ENCODE measurements around the gene ARF1.
A peak's percentile ranks its signal among the peaks of the same experiment; 100 is the strongest.

Gene ARF1

DNA sequence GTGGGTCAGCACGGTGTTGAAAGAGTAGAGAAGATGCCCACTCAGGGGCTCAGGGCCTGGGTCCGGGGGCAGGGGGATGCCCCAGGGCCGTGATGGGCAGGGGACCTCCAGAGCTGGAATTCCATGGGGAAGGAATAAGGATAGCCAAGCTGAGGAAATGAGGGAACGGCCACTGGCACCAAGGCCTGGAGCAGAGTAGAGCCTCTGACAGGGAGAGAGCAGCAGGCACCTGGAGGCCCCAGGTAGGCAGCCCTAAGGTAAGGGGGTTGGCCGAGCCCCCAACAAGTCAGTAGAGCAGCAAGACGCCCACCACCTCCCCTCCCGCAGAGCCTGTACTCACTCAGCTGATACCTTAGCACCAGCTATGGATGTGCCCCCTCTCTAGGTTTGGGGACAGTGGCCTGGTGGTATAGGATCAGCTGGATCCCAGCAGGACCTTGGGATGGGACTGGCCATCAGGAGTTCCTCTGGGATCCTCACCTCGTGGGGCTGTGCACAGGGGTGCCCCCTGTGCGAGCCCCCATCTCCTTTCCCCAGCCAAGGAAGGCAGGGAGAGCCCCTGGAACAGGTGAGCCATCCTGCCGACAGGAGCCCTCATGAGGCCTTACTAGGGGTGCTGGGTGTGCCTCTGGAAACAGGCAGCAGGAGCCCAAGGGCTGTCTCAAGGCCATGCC lies 21.0 kb upstream of the ARF1 start:
- Histone ChIP-seq H3K9me3 (ENCODE audit: control insufficient read depth, insufficient read depth, low read length) (no peaks in the 10 kb centered on the region), H3K4me1 (ENCODE audit: insufficient read depth, low read length) (no peaks in the 10 kb centered on the region), H3K9ac (ENCODE audit: low read depth, low read length) (peak overlapping the region; percentile 80; the same call in 1 of the 2 replicates), H3K36me3 (ENCODE audit: insufficient read depth, low read length) (no peaks in the 10 kb centered on the region)

DNA sequence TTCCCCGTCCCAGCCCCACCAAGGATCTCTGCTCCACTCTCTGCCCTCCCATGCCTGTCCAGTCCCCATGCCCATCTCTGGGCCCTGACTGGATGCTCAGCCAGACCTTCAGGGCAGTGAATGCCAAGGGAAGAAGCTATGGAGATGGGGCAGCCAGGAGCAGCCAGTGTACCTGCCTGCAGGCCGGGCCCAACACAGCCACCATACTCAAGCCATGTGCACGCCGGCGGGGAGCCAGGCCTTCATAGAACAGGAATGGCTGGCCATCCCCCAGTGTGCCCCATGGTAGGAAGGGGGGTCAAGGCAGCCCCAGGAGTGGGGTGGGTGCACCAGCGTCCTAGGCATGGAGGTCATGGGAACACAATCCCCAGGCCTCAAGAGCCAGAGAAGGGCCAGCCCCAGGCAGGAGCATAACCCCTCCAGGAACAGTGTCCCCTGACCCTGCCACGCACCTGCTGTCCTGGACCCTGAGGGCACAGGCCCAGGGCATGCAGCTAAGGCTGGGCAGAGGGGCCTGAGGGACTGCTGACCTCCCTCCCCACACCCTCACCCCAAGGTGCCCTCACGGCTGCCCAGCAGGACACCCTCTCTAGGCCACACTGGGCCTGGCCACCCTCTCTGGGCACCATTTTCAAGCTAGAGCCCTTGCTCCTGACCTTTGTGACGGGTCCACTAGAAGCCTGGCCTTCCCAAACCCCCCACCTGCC lies 20.3 kb upstream of the ARF1 start:
- H3K36me3 ChIP-seq (ENCODE audit: insufficient read depth, low read length): no peaks in the 10 kb centered on the region
- H3K9me3 ChIP-seq (ENCODE audit: control insufficient read depth, insufficient read depth, low read length): no peaks in the 10 kb centered on the region
- H3K9ac ChIP-seq (ENCODE audit: low read depth, low read length): no peak overlapping the region
- H3K4me1 ChIP-seq (ENCODE audit: insufficient read depth, low read length): no peaks in the 10 kb centered on the region

DNA sequence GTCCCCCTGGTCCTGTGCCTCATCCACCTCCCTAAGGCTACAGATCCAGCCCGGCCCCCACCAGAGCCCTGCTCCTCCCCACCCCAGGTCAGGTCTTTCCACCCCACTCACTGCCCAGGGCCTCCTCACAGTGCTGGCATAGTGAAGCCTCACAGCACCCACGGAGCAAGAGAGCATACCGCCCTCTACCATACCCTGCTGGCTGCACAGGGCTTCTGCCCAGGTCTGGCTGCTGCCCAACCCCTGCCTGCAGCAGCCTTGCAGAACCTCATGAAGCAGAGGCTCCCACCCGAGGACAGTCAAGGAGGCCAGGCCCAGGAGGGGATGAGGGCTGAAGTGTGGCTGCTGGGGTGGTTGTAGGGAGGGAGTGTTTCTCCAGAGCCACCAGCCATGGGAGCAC lies 19.7 kb upstream of the ARF1 start:
- no peaks in the 10 kb centered on the region for H3K9me3 ChIP-seq (ENCODE audit: control insufficient read depth, insufficient read depth, low read length)
- H3K4me1 ChIP-seq (ENCODE audit: insufficient read depth, low read length): no peaks in the 10 kb centered on the region
- no peak overlapping the region for H3K9ac ChIP-seq (ENCODE audit: low read depth, low read length)
- H3K36me3 ChIP-seq (ENCODE audit: insufficient read depth, low read length): no peaks in the 10 kb centered on the region

DNA sequence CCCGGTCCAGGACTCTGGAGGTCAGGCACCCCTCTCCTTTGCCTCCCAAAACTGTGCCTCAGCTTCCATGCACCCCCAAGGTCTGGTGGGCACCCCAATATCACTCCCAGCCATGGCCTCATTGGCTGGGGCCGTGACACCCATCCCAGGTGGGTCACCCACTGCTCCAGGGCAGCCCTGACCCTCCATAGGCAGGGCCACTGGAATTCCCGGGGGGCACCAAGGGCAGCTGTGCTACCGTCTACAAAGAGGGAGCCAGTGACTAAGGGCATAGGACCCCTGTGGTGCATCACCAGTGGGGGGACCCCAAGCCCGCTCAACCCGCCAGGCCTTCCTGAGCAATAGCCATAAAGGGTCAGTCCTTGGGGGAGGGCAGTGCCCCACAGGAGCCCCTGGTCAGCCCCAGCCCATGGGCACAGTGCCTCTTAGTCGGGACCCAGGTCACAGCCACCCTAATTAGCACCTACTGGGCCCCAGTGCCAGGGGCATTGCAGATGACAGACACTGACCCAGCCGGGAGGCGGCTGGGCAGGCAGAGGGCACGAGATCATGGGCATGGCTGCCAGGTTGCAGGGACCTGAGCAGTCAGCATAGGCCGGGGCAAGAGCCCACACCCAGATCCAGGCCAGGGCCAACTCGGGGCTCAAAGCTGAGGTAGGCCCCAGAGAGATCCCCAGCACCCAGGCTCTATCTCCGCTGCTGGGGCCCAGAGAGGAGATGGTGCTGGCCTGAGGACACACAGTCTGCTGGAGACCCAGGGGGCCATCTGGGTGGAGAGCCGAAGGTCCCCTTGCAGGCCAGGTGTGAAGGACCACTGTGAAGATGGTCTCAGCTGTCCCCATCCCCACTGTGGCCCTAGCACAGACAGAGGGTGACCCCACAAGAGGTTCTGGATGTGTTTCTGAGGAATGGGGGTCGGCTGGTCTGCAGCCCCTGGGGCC lies 19.0 kb upstream of the ARF1 start:
- H3K9ac ChIP-seq (ENCODE audit: low read depth, low read length): no peak overlapping the region
- H3K4me1 ChIP-seq (ENCODE audit: insufficient read depth, low read length): no peaks in the 10 kb centered on the region
- no peaks in the 10 kb centered on the region for H3K36me3 ChIP-seq (ENCODE audit: insufficient read depth, low read length)
- H3K9me3 ChIP-seq (ENCODE audit: control insufficient read depth, insufficient read depth, low read length): no peaks in the 10 kb centered on the region

DNA sequence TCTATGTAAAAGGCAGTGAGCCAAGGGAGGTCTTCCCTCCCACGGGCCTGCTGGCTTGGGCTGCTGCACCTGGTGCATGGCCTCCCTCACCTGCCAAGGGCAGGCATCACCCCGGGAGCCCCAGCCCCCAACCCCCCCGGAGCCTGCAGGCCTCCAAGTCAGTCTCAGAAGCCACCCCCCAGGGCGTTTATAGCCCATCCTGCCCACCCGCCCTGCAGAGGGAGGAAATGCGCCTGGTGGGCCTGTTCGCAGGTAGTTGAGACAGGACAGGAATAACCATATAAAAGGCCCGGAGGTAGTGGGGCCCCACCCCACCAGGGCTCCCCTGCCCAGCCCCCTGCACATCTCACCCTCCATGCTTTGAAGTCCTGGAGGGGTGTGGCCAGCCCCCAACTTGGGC lies 18.2 kb upstream of the ARF1 start:
- H3K9me3 ChIP-seq (ENCODE audit: control insufficient read depth, insufficient read depth, low read length): no peaks in the 10 kb centered on the region
- H3K9ac ChIP-seq (ENCODE audit: low read depth, low read length): no peak overlapping the region
- no peaks in the 10 kb centered on the region for H3K36me3 ChIP-seq (ENCODE audit: insufficient read depth, low read length)
- H3K4me1 ChIP-seq (ENCODE audit: insufficient read depth, low read length): no peaks in the 10 kb centered on the region

DNA sequence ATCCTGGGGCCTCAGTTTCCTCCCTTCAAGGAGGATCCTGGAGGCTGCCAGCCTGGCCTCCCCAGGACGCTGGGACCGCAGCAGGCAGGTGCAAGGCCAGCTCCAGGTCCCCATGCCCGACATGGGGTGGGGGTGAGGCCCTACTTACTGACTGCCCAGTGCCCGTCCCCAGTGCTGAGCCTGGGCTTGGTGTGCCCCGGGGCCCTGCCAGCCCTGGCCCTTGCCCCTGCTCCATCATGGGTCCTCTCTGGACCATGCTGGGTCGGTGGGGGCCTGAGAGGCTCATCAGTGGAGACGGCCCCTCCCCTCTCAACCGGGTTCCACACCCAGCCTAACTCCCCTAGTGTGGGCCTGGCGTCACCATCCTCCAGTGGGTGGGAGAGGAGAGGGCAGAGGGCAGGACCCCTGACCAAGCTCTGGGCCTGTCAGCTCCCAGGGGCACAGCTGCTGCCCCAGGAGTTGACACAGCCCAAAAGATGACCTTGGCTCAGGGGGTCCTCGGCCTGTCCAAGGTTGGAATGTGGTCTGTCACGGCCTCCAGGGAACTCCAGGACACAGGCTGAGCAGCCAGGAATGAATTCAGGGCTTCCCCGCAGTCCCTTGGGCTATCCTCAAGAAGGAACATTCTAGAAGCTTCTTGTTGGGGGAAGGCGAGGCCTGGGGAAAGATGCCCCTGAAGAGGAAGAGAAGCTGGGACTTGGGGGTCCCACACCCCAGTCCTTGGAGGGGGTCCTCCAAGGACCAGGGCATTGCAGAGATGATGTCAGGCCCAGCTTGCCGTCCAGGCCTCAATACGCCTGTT lies 17.6 kb upstream of the ARF1 start:
- no peak overlapping the region for H3K9ac ChIP-seq (ENCODE audit: low read depth, low read length)
- H3K36me3 ChIP-seq (ENCODE audit: insufficient read depth, low read length): no peaks in the 10 kb centered on the region

DNA sequence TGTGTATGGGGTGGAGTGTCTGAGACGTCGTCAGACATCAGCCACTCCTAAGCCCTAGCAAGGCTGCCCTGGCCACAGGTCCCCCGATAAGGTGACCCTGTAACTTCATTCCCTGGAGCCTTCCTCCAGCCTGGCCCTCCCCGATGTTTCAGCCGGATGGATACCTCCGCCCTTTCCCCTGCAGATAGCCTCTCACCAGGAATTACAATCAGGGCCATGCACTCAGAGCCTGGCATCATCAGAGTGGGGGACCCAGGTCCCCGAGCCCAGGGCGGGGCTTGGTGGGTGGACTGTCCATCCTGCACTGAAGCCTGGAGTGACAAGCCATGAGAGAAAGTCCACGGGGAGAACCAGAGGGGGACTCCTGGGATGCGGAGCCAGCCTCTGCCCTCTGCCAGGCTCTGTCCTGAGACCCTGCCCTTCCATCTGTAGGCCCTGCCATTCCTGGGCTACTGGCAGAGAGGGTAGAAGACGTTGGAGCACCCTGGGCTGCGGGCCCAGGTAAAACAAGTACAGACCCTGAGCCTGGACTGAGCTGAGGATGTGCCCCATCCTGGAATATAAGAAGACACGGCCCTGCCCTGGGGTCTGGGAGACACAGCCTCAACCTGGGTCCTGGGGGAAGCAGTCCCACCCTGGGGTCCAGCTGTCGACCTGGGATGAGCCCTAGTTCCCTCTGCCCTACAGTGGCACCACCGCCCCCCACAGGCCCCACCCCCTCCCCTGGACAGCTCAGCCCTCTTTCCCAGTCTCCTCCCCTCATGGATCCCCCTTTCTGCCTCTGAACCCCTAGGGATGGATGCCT lies 16.8 kb upstream of the ARF1 start:
- Histone ChIP-seq H3K4me1 (ENCODE audit: insufficient read depth, low read length) (no peaks in the 10 kb centered on the region), H3K36me3 (ENCODE audit: insufficient read depth, low read length) (no peaks in the 10 kb centered on the region), H3K9ac (ENCODE audit: low read depth, low read length) (no peak overlapping the region), H3K9me3 (ENCODE audit: control insufficient read depth, insufficient read depth, low read length) (no peaks in the 10 kb centered on the region)

More for the DNA sequence above, 17.6 kb upstream of the ARF1 start:
- no peaks in the 10 kb centered on the region for H3K9me3 ChIP-seq (ENCODE audit: control insufficient read depth, insufficient read depth, low read length)
- H3K4me1 ChIP-seq (ENCODE audit: insufficient read depth, low read length): no peaks in the 10 kb centered on the region

DNA sequence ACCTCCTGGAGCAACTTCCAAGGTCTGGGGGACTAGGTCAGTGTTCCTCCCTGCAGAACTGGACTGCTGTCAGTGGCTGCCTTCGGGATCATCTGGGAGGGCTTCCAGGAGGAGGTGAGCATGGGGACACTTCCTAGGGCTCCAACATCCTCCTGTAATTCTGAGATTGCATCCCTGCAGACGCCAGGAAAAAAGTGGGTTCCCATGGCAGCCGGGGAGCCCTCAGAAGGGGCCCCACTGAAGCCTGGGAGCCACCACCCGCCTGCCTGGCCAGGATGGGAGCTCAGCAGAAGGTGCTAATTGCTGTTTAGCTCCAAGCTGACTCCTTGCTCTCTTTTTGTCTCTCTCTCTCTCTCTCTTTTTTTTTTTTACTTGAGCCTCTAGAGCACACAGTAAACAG lies 16.1 kb upstream of the ARF1 start:
- Histone ChIP-seq H3K4me1 (ENCODE audit: insufficient read depth, low read length) (no peaks in the 10 kb centered on the region), H3K36me3 (ENCODE audit: insufficient read depth, low read length) (no peaks in the 10 kb centered on the region), H3K9me3 (ENCODE audit: control insufficient read depth, insufficient read depth, low read length) (no peaks in the 10 kb centered on the region), H3K9ac (ENCODE audit: low read depth, low read length) (no peak overlapping the region)

DNA sequence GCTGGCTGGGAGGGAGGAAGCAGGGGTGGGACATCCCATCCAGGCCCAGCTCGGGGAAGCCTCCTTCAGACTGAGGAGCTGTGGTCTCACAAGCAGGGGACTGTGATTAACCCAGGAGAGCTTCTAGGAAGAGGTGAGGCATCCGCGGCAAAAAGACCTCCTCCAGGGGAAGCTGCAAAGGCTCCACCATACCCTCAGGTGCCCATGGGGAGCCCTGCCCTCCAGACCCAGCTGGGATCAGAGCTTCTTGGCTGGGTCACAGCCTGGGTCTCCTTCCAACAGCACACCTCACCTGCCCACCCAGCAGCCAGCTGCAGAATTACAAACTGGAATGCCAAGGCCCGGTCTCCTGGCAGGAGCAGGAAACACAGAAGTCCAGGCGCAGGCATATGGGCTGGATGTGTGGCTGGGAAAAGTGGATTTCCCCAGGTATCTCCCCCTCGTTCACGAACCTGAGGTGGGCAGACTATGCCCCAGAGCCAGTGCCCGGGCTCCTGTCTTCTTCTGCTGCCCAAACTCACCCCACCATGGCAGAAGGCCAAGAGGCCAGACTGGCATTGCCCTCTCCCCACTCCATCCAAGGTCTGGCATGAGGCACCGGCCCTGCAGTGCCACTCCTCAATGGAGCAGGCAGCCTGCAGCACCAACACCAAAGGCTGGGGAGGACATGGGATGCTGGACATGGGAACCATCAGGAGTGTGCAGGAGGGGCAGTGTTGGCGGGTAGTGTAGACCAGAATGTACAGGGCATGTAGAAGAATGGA lies 15.4 kb upstream of the ARF1 start:
- Histone ChIP-seq H3K9me3 (ENCODE audit: control insufficient read depth, insufficient read depth, low read length) (no peaks in the 10 kb centered on the region), H3K4me1 (ENCODE audit: insufficient read depth, low read length) (no peaks in the 10 kb centered on the region), H3K36me3 (ENCODE audit: insufficient read depth, low read length) (no peaks in the 10 kb centered on the region), H3K9ac (ENCODE audit: low read depth, low read length) (no peak overlapping the region)

DNA sequence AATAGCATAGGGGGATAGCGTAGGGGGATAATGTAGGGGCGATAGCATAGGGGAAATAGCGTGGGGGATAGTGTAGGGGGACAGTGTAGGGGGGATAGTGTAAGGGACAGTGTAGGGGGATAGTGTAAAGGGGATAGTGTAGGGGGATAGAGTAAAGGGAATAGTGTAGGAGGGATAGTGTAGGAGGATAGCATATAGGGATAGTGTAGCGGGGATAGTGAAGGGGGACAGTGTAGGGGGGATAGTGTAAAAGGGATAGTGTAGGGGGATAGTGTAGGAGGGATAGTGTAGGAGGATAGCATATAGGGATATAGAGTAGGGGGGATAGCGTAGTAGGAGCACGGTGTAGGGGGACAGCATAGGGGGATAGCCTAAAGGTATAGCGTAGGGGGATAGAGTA lies 14.1 kb upstream of the ARF1 start:
- Histone ChIP-seq H3K9me3 (ENCODE audit: control insufficient read depth, insufficient read depth, low read length) (no peaks in the 10 kb centered on the region), H3K4me1 (ENCODE audit: insufficient read depth, low read length) (no peaks in the 10 kb centered on the region), H3K9ac (ENCODE audit: low read depth, low read length) (no peak overlapping the region), H3K36me3 (ENCODE audit: insufficient read depth, low read length) (no peaks in the 10 kb centered on the region)

DNA sequence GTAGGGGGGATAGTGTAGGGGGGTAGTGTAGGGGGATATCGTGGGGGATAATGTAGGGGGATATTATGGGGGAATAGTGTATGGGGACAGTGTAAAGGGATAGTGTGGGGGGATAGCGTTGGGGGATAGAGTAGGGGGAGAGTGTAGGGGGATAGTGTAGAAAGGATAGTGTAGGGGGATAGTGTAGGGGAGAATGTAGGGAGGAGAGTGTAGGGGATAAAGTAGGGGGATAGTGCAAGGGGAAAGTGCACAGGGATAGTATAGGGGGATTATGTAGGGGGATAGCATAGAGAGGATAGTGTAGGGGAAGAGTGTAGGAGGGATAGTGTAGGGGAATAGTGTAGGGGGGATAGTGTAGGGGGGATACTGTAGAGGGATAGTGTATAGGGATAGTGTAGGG lies 12.3 kb upstream of the ARF1 start:
- H3K9ac ChIP-seq (ENCODE audit: low read depth, low read length): no peak overlapping the region
- no peaks in the 10 kb centered on the region for H3K36me3 ChIP-seq (ENCODE audit: insufficient read depth, low read length)
- H3K4me1 ChIP-seq (ENCODE audit: insufficient read depth, low read length): no peaks in the 10 kb centered on the region
- H3K9me3 ChIP-seq (ENCODE audit: control insufficient read depth, insufficient read depth, low read length): no peaks in the 10 kb centered on the region

DNA sequence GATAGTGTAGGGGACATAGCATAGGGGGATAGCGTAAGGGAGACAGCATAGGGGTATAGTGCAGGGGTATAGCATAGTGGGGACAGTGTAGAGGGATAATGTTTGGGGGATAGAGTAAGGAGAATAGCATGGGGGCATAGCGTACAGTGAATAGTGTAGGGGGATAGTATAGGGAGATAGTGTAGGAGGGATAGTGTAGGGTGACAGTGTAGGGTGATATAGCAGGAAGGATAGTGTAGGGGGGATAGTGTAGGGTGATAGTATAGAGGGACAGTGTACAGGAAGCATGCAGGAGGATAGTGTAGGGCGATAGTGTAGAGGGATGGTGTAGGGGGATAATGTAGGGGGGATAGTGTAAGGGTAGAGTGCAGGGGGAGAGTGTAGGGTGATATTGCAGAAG lies 11.7 kb upstream of the ARF1 start:
- H3K9me3 ChIP-seq (ENCODE audit: control insufficient read depth, insufficient read depth, low read length): no peaks in the 10 kb centered on the region
- no peaks in the 10 kb centered on the region for H3K4me1 ChIP-seq (ENCODE audit: insufficient read depth, low read length)
- H3K36me3 ChIP-seq (ENCODE audit: insufficient read depth, low read length): no peaks in the 10 kb centered on the region
- H3K9ac ChIP-seq (ENCODE audit: low read depth, low read length): no peak overlapping the region
